ENCODE measurements around the gene ECT2. TPM values are rescaled to one million over a fixed set of nuclear protein-coding genes. Genes with fewer than 3 reads are reported as not detected.
A peak's percentile ranks its signal among the peaks of the same experiment; 100 is the strongest.
"Not testable (repeated sequence)": the region's sequence is repeated elsewhere in the genome, so short reads cannot be mapped to it uniquely, and the experiment has no call there.

The ECT2 gene
- total RNA-seq, 1 experiment from 2014 or later, result 81.3 TPM

DNA sequence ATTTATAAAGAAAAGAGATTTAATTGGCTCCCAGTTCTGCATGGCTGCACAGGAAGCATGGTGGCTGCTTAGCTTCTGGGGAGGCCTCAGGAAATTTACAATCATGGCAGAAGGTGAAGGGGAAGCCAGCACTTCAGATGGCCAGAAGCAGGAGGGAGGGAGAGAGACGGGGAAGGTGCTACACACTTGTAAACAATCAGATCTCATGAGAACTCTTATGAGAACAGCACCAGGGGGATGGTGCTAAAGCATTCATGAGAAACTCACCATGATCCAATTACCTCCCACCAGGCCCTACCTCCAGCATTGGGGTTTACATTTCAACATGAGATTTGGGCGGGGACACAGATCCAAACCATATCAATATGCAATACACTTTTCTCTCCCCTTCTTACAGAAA is 73.7 kb downstream of the ECT2 start:
- H2BK20ac ChIP-seq (ENCODE audit: low read depth, low read length, poor library complexity, severe bottlenecking), result no peak overlapping the region
- no peak overlapping the region for H3K18ac ChIP-seq (ENCODE audit: insufficient read length, low read depth, low read length)
- no CpG with 5 or more reads among the region's 2 CpGs for WGBS (ENCODE audit: extremely low coverage, insufficient read length, low lambda C conversion rate)
- H3K27ac Mint-ChIP-seq, result peak overlapping the region in 1 of 3 experiments; percentile 43; a peak in 2 of 7 replicates
- H4K91ac ChIP-seq (ENCODE audit: insufficient read length, low read depth, low read length), result no peak overlapping the region
- H2BK120ac ChIP-seq (ENCODE audit: low read depth, low read length, poor library complexity, severe bottlenecking), result no peak overlapping the region
- H2AK5ac ChIP-seq (ENCODE audit: insufficient read length, low read length), result no peak overlapping the region
- no peak overlapping the region for H4K8ac ChIP-seq (replicated peaks; ENCODE audit: insufficient read length, low read depth, low read length)
- H3K23me2 ChIP-seq (ENCODE audit: insufficient read length, low read depth, low read length, poor library complexity, severe bottlenecking), result no peaks in the 10 kb centered on the region
- no peak overlapping the region for H3T11ph ChIP-seq (ENCODE audit: low read length)
- no peak overlapping the region for H3K4me3 Mint-ChIP-seq
- no peak overlapping the region for H2AFZ ChIP-seq (ENCODE audit: low read length)
- no peak overlapping the region for H3K4me2 ChIP-seq (ENCODE audit: insufficient read depth, insufficient read length, low read length)
- no peak overlapping the region for H3K23ac ChIP-seq (ENCODE audit: insufficient read length, low read depth, low read length)
- H3K9ac ChIP-seq (ENCODE audit: extremely low read depth, insufficient read length, low read length), result no peak overlapping the region
- no peak for DNase-seq
- H3K27me3 Mint-ChIP-seq (ENCODE audit: low read depth), result no peaks in the 10 kb centered on the region
- no peaks in the 10 kb centered on the region for H3K4me1 ChIP-seq (ENCODE audit: insufficient read depth, low read length)
- H3K14ac ChIP-seq (ENCODE audit: insufficient read depth, low read length), result no peak overlapping the region
- no peak overlapping the region for H3K27ac ChIP-seq (ENCODE audit: insufficient read length, low read depth, low read length)
- H3K56ac ChIP-seq (ENCODE audit: insufficient read length, low read depth, low read length), result no peak overlapping the region
- no peaks in the 10 kb centered on the region for H3K79me1 ChIP-seq (ENCODE audit: insufficient read depth, low read depth, low read length, poor library complexity, severe bottlenecking)
- no peak overlapping the region for H2BK5ac ChIP-seq (ENCODE audit: insufficient read length, low read length)
- H3K27me3 ChIP-seq (ENCODE audit: insufficient read depth, low read length), result no peaks in the 10 kb centered on the region
- peaks cover 13 to 33% (median 21%) of the 10 kb centered on the region in 3 experiments for H3K36me3 Mint-ChIP-seq (ENCODE audit: insufficient read depth in 1 of 3, low read depth in 3 of 3)
- peaks cover 4 to 11% of the 10 kb centered on the region in 2 experiments; a peak in 2 of 5 replicates for H3K9me3 Mint-ChIP-seq
- H3K9me3 ChIP-seq (ENCODE audit: control insufficient read depth, low read depth, low read length), result no peaks in the 10 kb centered on the region
- H2BK15ac ChIP-seq (ENCODE audit: low read depth, low read length), result no peak overlapping the region
- H4K5ac ChIP-seq (ENCODE audit: insufficient read length, low read depth, low read length), result no peak overlapping the region
- no peaks in the 10 kb centered on the region for H4K20me1 ChIP-seq (ENCODE audit: control insufficient read depth, insufficient read depth, insufficient read length)
- no peak overlapping the region for H2BK12ac ChIP-seq (ENCODE audit: insufficient read length, low read depth, low read length)
- no peaks in the 10 kb centered on the region for H3K79me2 ChIP-seq (ENCODE audit: insufficient read depth, low read length)
- TF ChIP-seq, protein P1, sequence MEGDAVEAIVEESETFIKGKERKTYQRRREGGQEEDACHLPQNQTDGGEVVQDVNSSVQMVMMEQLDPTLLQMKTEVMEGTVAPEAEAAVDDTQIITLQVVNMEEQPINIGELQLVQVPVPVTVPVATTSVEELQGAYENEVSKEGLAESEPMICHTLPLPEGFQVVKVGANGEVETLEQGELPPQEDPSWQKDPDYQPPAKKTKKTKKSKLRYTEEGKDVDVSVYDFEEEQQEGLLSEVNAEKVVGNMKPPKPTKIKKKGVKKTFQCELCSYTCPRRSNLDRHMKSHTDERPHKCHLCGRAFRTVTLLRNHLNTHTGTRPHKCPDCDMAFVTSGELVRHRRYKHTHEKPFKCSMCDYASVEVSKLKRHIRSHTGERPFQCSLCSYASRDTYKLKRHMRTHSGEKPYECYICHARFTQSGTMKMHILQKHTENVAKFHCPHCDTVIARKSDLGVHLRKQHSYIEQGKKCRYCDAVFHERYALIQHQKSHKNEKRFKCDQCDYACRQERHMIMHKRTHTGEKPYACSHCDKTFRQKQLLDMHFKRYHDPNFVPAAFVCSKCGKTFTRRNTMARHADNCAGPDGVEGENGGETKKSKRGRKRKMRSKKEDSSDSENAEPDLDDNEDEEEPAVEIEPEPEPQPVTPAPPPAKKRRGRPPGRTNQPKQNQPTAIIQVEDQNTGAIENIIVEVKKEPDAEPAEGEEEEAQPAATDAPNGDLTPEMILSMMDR (conservative IDR thresholded peaks at IDR 0.05), result no peak
- H3K4me1 Mint-ChIP-seq, result no peaks in the 10 kb centered on the region
- H3K4ac ChIP-seq (ENCODE audit: low read depth, low read length), result no peak overlapping the region

DNA sequence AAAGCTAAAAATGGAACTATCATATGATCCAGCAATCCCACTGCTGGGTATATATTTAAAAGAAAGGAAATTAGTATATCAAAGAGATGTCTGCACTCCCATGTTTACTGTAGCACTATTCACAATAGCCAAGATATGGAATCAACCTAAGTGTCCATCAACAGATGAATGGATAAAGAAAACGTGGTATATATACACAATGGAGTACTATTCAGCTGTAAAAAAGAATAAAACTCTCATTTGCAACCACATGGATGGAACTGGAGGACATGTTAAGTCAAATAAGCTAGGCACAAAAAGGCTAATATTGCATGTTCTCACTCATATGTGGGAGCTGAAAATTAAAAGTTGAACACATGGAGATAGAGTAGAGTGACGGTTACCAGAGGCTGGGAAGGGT is 76.7 kb downstream of the ECT2 start:
- H4K8ac ChIP-seq (replicated peaks; ENCODE audit: insufficient read length, low read depth, low read length); H3K4me1 Mint-ChIP-seq; H3K27ac Mint-ChIP-seq; H2AK5ac ChIP-seq (ENCODE audit: insufficient read length, low read length); H3K9me3 ChIP-seq (ENCODE audit: control insufficient read depth, low read depth, low read length); H3K79me1 ChIP-seq (ENCODE audit: insufficient read depth, low read depth, low read length, poor library complexity, severe bottlenecking); H2BK12ac ChIP-seq (ENCODE audit: insufficient read length, low read depth, low read length); H2BK120ac ChIP-seq (ENCODE audit: low read depth, low read length, poor library complexity, severe bottlenecking); H3K27me3 Mint-ChIP-seq (ENCODE audit: low read depth); H3K18ac ChIP-seq (ENCODE audit: insufficient read length, low read depth, low read length); H3K4me3 Mint-ChIP-seq; H3K4ac ChIP-seq (ENCODE audit: low read depth, low read length); H3K4me2 ChIP-seq (ENCODE audit: insufficient read depth, insufficient read length, low read length); H2BK5ac ChIP-seq (ENCODE audit: insufficient read length, low read length); H3T11ph ChIP-seq (ENCODE audit: low read length); H4K91ac ChIP-seq (ENCODE audit: insufficient read length, low read depth, low read length); H2BK15ac ChIP-seq (ENCODE audit: low read depth, low read length); H3K14ac ChIP-seq (ENCODE audit: insufficient read depth, low read length); H3K23ac ChIP-seq (ENCODE audit: insufficient read length, low read depth, low read length); H4K20me1 ChIP-seq (ENCODE audit: control insufficient read depth, insufficient read depth, insufficient read length); H3K27ac ChIP-seq (ENCODE audit: insufficient read length, low read depth, low read length); H3K56ac ChIP-seq (ENCODE audit: insufficient read length, low read depth, low read length); H3K79me2 ChIP-seq (ENCODE audit: insufficient read depth, low read length); H3K4me1 ChIP-seq (ENCODE audit: insufficient read depth, low read length); H3K27me3 ChIP-seq (ENCODE audit: insufficient read depth, low read length); H2AFZ ChIP-seq (ENCODE audit: low read length); H4K5ac ChIP-seq (ENCODE audit: insufficient read length, low read depth, low read length); H3K23me2 ChIP-seq (ENCODE audit: insufficient read length, low read depth, low read length, poor library complexity, severe bottlenecking); DNase-seq; H3K9ac ChIP-seq (ENCODE audit: extremely low read depth, insufficient read length, low read length); H2BK20ac ChIP-seq (ENCODE audit: low read depth, low read length, poor library complexity, severe bottlenecking): not testable (repeated sequence)
- Mint-ChIP-seq H3K36me3 (ENCODE audit: insufficient read depth in 1 of 3, low read depth in 3 of 3) (peaks cover 6 to 24% (median 9%) of the 10 kb centered on the region in 3 experiments), H3K9me3 (peaks cover 4 to 11% of the 10 kb centered on the region in 2 experiments; a peak in 2 of 5 replicates)
- no CpG with 5 or more reads among the region's 2 CpGs for WGBS (ENCODE audit: extremely low coverage, insufficient read length, low lambda C conversion rate)
